Activated naive CD4-positive, alpha-beta T cell treated with Interleukin-2 at 50 U/mL for 16 hours (primary cell): Measurements from ENCODE around the gene GNGT2.

Source experiments
- DNase-seq: peaks from one replicate; pipeline ENCODE4 v3.0.0-alpha.2; 2020

GNGT2 gene

GRCh38 chr17:49229076-49229804, 18.9 kb upstream of the GNGT2 start:
- no peak for DNase-seq

DNA sequence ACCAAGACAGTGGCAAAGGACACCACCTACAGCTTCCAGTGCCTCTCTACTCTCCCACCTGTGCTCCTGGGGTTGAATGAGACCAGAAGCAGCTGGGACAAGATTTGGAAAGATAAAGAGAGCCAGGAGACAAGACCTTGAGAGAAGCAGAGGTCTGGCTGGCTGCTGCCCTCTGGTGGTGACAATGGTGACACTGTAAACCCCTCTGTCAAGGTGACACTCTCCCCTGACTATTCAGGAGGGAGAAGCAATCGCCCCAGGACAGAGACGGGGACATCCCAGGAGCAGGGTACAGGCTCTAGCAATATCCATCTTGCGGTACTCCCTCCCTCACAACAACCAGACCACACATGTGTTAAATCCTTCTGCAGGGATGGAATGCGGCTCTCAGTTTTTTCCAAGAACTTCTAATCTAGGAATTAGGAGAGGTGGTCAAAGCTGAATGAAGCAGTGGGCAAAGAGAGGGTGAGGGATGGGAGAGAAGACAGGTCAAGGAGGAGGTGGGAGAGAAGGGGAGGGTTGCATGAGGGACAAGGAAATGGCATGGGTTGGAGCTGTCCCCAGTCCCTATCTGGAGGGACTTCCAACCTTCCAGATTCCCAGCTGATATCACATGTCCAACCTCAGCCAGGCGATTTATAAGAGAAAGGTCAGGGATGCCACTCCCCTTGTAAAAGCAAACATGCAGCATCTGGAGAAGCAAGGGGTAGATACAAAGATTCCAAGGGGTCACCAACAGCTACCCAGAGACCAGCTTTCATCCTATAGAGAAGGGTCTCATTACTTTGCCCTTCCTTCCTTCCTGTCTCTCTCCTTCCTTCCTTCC, 17.3 kb upstream of the GNGT2 start:
- peak; percentile 79 for DNase-seq

DNA sequence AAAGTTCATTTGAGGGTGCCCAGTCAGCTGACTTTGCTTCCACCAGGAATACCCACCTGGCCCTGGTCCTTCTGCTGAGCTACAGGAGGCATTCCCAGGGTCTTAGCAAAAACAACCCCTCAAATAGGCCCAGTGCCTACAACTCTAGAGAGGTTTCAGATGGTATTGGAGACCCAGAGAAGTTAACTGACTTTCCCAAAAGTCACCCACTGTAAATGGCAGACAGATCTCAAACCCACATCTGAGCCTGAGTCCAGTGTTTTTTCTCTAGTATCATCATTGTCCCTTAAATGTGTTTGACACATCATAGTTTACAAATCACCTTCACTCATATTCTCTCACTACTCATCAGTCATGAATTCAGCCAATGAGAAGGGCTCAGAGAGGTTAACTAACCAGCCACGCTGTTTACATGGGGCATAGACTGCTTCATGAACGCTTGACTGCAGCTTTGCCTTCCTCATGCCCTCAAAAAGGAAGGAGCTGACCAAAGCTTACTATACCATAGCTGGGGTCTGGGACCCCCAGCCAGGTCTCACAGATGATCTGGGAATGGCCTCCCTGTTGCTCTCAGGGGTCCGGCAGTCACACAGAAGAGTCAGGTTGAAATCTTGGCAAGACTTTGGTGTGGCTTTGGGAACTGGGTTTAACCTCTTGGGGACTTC, 16.5 kb upstream of the GNGT2 start:
- no peak for DNase-seq

DNA sequence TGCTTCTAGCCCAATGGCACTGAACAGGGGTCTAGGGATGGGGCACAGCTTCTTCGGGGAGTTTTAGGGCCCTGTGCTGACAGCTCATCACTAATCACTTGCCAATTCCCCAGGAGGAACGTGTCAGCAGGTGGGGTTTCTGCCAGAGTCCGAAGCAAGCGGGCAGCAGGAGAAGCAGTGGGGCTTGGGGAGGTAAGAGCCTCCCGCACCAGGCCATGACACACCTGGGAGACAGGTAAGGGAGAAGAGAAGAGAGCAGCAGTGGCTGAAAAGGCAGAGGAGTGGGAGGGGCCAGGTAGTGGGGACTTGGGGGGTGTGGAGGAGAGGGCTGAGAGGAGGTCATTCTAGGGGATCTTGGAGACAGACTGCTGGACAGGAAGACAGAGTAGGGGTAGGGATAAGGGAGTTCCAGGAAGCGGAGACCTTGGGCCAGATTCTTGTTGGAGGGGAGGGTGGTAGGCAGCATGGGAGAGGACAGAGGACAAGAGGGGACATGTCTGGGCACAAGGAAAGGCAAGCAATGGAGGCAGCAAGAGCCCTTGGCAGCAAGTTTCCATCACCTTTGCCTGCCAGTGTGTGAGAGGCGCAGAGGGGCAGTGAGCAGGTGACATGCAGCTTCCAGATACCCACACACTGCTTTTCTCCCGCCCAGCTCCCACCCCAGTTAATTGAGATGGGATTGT, 15.3 kb upstream of the GNGT2 start:
- no peak for DNase-seq

GRCh38 chr17:49224997-49225337, 14.6 kb upstream of the GNGT2 start:
- DNase-seq = no peak

GRCh38 chr17:49224198-49224996, 14.0 kb upstream of the GNGT2 start:
- DNase-seq = peak; percentile 48

DNA sequence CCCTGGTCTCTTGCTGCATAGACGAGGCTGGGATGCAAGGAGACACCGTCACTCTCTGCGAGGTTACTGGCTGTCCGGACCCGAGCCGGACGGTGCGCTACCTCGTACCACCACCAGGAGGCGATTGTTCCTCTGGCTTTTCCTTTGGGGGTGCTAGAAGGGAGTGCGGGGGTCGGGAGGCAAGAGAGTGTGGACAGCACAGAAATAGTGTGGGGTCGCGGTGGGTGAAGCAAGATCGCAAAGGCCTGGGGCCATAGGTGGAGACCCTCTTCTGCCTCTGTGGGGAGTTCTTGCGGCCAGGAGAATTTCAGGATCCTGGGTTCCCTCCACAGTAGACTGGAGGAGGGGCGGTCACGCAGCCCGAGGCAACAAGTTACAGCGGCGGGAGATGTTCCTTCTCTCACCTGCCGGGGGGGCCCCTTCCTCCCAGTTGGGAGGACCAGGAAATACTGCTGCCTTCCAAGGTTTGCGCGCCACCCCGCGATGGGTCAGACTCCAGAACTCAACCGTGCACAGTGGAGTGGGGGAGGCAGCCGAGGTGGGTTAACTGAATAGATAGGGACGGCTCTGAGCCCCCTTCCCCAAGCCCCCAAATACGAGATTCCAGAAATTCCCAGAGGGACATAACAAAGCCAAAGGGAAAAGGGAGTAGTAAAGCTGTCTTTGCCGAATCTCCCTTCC, 13.3 kb upstream of the GNGT2 start:
- peak; percentile 74 for DNase-seq

GRCh38 chr17:49223168-49223516, 12.8 kb upstream of the GNGT2 start:
- no peak for DNase-seq

- no peak for DNase-seq
Measured at GRCh38 chr17:49219987-49220386, 9.6 kb upstream of the GNGT2 start.

- peak; percentile 21 for DNase-seq
Measured at GRCh38 chr17:49218941-49219913, 8.9 kb upstream of the GNGT2 start.

DNA sequence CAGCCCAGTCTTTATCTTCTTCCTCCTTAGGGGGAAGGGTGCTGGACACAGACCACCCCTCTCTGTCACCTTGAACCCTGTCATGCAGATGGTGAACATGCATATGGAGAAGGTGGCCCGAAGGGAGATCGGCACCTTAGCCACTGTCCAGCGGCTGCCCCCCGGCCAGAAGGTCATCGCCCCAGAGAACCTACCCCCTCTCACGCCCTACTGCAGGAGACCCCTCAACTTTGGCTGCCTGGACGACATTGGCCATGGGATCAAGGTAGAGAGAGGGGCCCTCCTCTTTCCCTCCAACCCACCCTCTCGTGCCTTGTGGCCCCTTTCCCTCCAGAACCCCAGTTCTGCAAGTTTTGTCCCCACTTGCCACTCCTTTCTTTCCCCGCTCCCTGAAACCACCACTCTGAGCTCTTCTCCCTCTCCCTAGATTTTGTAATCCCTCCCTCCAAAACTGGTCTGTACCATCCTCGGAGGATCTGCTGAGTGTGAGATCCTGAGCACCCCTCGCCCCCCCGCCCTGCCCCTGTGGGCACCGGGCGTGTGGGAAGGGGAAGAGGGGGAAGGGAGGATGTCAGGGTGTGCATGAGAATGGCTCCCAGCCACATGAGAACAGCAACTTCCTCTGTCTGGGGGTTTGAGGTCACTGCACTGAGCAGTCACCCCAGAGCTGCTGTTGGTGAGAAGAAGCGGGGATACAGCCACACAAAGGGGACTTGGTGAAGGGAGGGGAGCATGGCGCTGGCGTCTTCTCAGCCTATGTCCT, 7.5 kb upstream of the GNGT2 start:
- peak; percentile 56 for DNase-seq

- no peak for DNase-seq
Measured at GRCh38 chr17:49216953-49217650, 6.7 kb upstream of the GNGT2 start.

GRCh38 chr17:49216482-49216881, 6.1 kb upstream of the GNGT2 start:
- DNase-seq = no peak

- DNase-seq = no peak
Measured at GRCh38 chr17:49214676-49215360, 4.4 kb upstream of the GNGT2 start.

- DNase-seq = no peak
Measured at GRCh38 chr17:49213847-49214246, 3.5 kb upstream of the GNGT2 start.

DNA sequence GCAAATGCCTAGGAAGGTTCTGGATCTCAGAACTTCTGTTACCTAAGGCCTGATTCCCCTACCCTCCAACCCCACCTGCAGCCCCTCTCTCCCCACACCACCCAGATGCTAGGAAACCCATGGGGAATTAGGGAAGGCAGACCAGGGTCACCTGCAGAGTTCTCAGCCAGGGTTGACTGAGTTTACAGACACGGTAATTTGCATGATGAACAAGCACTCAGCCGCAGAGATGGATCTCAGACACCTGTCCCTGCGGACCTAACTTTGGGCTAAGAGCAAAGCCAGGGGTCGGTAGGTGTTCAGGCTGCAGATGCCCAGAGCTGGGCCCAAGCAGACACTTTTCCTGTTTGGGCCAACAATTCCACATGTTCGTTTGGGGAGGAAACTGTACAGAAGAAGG, 3.0 kb upstream of the GNGT2 start:
- no peak for DNase-seq

- DNase-seq = no peak
Measured at GRCh38 chr17:49209061-49209571, 1.3 kb downstream of the GNGT2 start.

DNA sequence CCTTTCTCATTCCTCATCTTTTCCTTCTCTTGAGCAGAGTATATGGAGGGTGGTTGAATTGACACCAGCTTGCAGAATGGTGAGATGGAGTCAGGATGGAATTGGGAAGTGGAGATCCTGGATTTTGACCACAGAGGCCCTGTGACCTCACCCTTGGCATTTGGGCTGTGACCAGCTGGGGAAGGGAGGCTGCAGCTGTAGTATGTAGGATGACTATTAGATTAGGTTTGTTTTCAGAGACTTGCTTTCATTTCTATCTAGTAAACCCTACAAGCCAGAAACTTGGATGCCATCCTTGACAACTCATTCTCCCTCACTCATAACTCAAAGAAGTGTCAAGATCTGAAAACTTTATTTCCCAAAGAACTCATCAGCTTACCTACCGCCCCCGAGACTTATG, 5.9 kb downstream of the GNGT2 start:
- DNase-seq = no peak
